CD8-positive, alpha-beta memory T cell (primary cell): ENCODE measurements around the gene ATP6V1F. TPM values are rescaled to one million over a fixed set of nuclear protein-coding genes. Genes with fewer than 3 reads are reported as not detected.

Experiments used
- CTCF ChIA-PET: fragments of 350-600 bp; sonication (Branson Sonifier 250); formaldehyde crosslinking; loops from one replicate; lab custom pipeline; 2021; ENCODE audit warnings: antibody characterized with exemption; lab: Charles Lee
- POLR2A ChIA-PET: fragments of 350-600 bp; sonication (Branson Sonifier 250); formaldehyde crosslinking; loops from one replicate; lab custom pipeline; 2021; ENCODE audit warnings: antibody characterized with exemption; lab: Charles Lee
- DNase-seq, 5 donors: peaks; one replicate each; pipeline versions ENCODE4 v3.0.0 to v3.0.0-alpha.2; 2020 to 2022; ENCODE audit warnings: mixed read lengths in 1 of 5
- H3K27ac ChIP-seq: one replicate; pipeline ENCODE4 v1.7.0; 2013; ENCODE audit warnings: low read depth, mild to moderate bottlenecking, low read length, moderate library complexity
- H3K27me3 ChIP-seq: 2 replicates; pipeline ENCODE4 v1.7.0; 2013; ENCODE audit warnings: low read length, mild to moderate bottlenecking; ENCODE audit not compliant: insufficient read depth, poor library complexity, severe bottlenecking
- H3K36me3 ChIP-seq: 2 replicates; pipeline ENCODE4 v1.7.0; 2013; ENCODE audit warnings: mild to moderate bottlenecking, low read length, moderate library complexity; ENCODE audit not compliant: insufficient read depth
- H3K4me1 ChIP-seq: 2 replicates; pipeline ENCODE4 v1.7.0; 2013; ENCODE audit warnings: mild to moderate bottlenecking, low read length, moderate library complexity; ENCODE audit not compliant: insufficient read depth
- H3K4me3 ChIP-seq: 2 replicates; pipeline ENCODE4 v1.7.0; 2013; ENCODE audit warnings: mild to moderate bottlenecking, low read length
- H3K9me3 ChIP-seq: 2 replicates; pipeline ENCODE4 v1.7.0; 2013; ENCODE audit warnings: mild to moderate bottlenecking, low read length
- H3K27ac Mint-ChIP-seq, 8 donors: one replicate each; pipeline ENCODE4 v1.8.0; 2020 to 2021; ENCODE audit warnings: mixed read lengths in 8 of 8, mild to moderate bottlenecking in 6 of 8, inconsistent platforms in 3 of 8, moderate library complexity in 3 of 8
- H3K27me3 Mint-ChIP-seq, 2 donors: one replicate each; pipeline ENCODE4 v1.8.0; 2020 to 2021; ENCODE audit warnings: mixed read lengths in 2 of 2, mild to moderate bottlenecking in 1 of 2, moderate library complexity in 1 of 2
- H3K36me3 Mint-ChIP-seq, 3 donors: one replicate each; pipeline ENCODE4 v1.8.0; 2020 to 2021; ENCODE audit warnings: mixed read lengths in 3 of 3, inconsistent platforms in 1 of 3, mild to moderate bottlenecking in 1 of 3
- H3K4me1 Mint-ChIP-seq, 3 donors: one replicate each; pipeline ENCODE4 v1.8.0; 2020 to 2021; ENCODE audit warnings: mixed read lengths in 3 of 3, inconsistent platforms in 1 of 3, mild to moderate bottlenecking in 1 of 3
- H3K4me3 Mint-ChIP-seq, 7 donors: one replicate each; pipeline ENCODE4 v1.8.0; 2020 to 2021; ENCODE audit warnings: mixed read lengths in 7 of 7, mild to moderate bottlenecking in 6 of 7, moderate library complexity in 4 of 7, inconsistent platforms in 2 of 7
- H3K9me3 Mint-ChIP-seq, 5 donors: one replicate each; pipeline ENCODE4 v1.8.0; 2020 to 2022; ENCODE audit warnings: mixed read lengths in 5 of 5, mild to moderate bottlenecking in 3 of 5, moderate library complexity in 2 of 5, inconsistent platforms in 1 of 5
- polyA plus RNA-seq: library from polyadenylated mRNA; unstranded; fragments of 300-500 nt; fragmentation: Illumina TruSeq; gene quantifications from one replicate; pipeline ENCODE4 v1.2.3, GENCODE V29; 2021
- total RNA-seq, 2 experiments: library from RNA; stranded (reverse); gene quantifications; one replicate each; pipeline ENCODE4 v1.2.3, GENCODE V29; 2021

ATP6V1F gene
- total and polyA plus RNA-seq, 3 experiments from 2014 or later, result 145 to 295 (median 147) TPM

DNA sequence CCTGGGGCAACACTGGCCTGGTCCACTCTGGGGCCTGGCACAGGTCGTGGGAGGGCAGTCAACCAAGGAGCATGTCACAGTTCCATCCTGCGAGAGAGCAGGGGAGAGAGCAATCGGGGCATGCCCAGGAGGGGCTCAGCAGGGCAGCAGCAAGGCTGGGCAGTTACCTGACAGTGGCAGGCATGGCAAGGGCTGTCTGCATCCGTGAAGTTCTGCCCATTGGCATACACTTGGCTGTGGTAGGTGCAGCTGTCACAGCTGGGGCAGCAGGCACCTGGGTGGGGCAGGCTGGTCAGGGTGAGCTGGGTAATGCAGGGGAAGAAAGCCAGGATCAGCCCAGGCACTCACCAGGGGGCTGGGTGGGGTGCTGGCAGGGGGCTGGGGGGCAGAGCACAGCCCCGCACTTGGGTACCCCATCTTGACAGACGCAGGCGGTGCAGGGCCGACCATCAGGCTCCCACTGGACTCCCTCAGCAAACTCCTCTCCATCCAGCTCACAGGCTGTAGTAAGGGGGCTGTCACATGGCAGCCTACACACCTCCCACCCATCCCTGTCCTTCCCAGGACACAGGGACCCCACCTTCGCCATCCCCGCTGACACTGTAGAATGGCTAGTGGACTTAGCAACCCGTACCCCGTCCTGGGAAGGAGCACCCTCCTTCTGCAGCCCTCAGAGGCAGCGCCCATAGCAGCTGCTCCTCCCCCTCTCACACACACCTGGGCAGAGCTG lies 30.0 kb downstream of the ATP6V1F start:
- Histone ChIP-seq H3K4me3 (no peak overlapping the region), H3K9me3 (no peaks in the 10 kb centered on the region), H3K4me1 (no peaks in the 10 kb centered on the region), H3K27ac (no peak overlapping the region), H3K27me3 (peaks cover 7% of the 10 kb centered on the region), H3K36me3 (no peaks in the 10 kb centered on the region)
- H3K36me3 Mint-ChIP-seq, result peaks cover 0 to 2% (median 0%) of the 10 kb centered on the region in 3 donors
- H3K9me3 Mint-ChIP-seq, result no peaks in the 10 kb centered on the region
- DNase-seq, result peak in 1 of 5 donors; percentile 43
- H3K4me3 Mint-ChIP-seq, result peak overlapping the region in 1 of 7 donors; percentile 44
- H3K4me1 Mint-ChIP-seq, result peaks cover 3 to 4% (median 3%) of the 10 kb centered on the region in 3 donors
- peaks cover 5 to 14% of the 10 kb centered on the region in 2 donors for H3K27me3 Mint-ChIP-seq
- H3K27ac Mint-ChIP-seq, result no peak overlapping the region
- ChIA-PET CTCF (no interaction called here), POLR2A (no interaction called here)

DNA sequence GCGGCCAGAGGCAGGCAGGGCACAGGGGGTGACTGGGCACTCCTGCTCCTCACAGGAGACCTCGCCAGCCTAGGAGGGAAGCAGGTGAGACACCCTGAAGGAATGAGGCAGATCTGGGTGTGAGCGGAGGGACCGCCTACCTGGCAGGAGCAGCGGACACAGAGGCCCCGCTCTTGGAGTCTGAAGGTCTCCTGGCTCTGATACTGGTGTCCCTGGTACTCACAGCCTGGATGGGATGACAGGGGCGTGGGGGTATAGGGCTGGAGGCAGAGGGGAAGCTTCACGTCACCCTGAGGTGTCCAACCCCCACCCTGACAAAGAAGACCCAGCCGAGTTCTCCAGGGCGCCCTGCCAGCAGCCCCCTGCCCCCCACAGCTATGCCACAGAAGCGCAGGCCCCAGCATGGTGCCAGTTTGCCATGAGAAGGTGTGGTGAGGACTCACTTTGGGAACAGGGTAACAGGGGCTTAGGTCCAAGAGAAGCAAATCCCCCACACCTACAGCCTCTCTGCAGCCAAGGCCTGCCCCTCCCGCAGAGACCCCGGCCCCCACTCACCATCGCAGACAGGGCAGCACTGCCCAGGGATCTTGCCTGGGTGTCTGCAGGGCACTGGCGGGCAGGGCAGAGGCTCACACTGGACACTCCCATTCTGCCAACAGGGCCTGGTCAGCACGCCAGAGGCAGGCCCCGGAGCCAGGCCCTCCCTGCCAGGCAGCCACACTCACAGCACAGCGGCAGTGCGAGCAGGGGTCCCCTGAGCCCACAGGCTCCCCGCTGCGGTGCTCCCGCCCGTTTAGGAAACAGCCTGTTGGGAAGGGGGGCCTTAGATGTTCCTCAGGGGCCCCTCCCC lies 30.8 kb downstream of the ATP6V1F start:
- Histone ChIP-seq H3K9me3 (no peaks in the 10 kb centered on the region), H3K36me3 (no peaks in the 10 kb centered on the region), H3K27me3 (peaks cover under 1% of the 10 kb centered on the region), H3K4me3 (no peak overlapping the region), H3K27ac (no peak overlapping the region), H3K4me1 (no peaks in the 10 kb centered on the region)
- peaks cover 0 to 2% (median 0%) of the 10 kb centered on the region in 3 donors for H3K36me3 Mint-ChIP-seq
- H3K4me3 Mint-ChIP-seq, result peak overlapping the region in 1 of 7 donors; percentile 44
- peaks cover 3 to 4% (median 3%) of the 10 kb centered on the region in 3 donors for H3K4me1 Mint-ChIP-seq
- ChIA-PET POLR2A (no interaction called here), CTCF (no interaction called here)
- peaks cover 5 to 14% of the 10 kb centered on the region in 2 donors for H3K27me3 Mint-ChIP-seq
- H3K9me3 Mint-ChIP-seq, result peaks cover 0 to 2% (median under 1%) of the 10 kb centered on the region in 5 donors
- DNase-seq, result peak in 1 of 5 donors; percentile 33
- no peak overlapping the region for H3K27ac Mint-ChIP-seq

DNA sequence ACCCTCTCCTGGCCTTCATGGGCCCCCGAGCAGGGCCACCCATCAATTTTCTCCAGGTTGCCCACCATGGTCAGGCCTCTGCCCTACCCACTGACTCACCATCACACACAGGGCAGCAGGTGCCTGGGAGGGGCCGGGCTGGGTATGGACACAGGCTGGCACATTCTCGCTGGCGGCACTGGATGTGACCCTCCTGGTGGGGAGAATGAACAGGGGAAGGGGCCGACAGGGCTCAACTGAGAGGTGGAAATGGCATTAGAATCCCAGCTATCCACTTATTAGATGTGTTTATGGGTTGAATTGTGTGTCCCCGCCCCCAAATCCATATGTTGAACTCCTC lies 31.4 kb downstream of the ATP6V1F start:
- ChIA-PET CTCF (no interaction called here), POLR2A (no interaction called here)
- Histone ChIP-seq H3K4me3 (no peak overlapping the region), H3K27me3 (no peaks in the 10 kb centered on the region), H3K9me3 (no peaks in the 10 kb centered on the region), H3K36me3 (no peaks in the 10 kb centered on the region), H3K27ac (no peak overlapping the region), H3K4me1 (no peaks in the 10 kb centered on the region)
- Mint-ChIP-seq H3K36me3 (peaks cover 0 to 2% (median 0%) of the 10 kb centered on the region in 3 donors), H3K9me3 (peaks cover 0 to 2% (median 2%) of the 10 kb centered on the region in 5 donors), H3K4me1 (peaks cover 3 to 4% (median 3%) of the 10 kb centered on the region in 3 donors), H3K27ac (no peak overlapping the region), H3K4me3 (no peak overlapping the region), H3K27me3 (peaks cover 5 to 14% of the 10 kb centered on the region in 2 donors)
- DNase-seq, result peak in 1 of 5 donors; percentile 26

DNA sequence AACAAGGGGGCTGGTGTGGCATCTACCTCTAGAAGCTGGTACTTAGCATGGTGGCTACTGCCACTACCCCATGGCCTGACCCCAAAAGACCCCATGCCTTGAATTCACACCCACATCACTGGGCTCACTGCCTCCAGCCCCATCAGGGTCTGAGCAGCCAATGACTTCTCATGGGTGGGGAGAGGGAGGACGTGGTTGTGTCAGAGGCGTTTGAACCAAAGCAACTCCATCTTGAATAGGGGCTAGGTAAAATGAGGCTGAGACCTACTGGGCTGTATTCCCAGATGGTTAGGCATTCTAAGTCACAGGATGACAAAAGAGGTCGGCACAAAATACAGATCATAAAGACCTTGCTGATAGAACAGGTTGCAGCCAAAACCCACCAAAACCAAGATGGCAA lies 32.7 kb downstream of the ATP6V1F start:
- no peak overlapping the region for H3K4me3 ChIP-seq
- Mint-ChIP-seq H3K4me3 (no peak overlapping the region), H3K9me3 (peaks cover 0 to 2% (median 2%) of the 10 kb centered on the region in 5 donors), H3K27me3 (peaks cover 0 to 4% of the 10 kb centered on the region in 2 donors), H3K4me1 (peaks cover 0 to 3% (median 0%) of the 10 kb centered on the region in 3 donors), H3K27ac (peak overlapping the region in 1 of 8 donors; percentile 32), H3K36me3 (peaks cover 0 to 2% (median 0%) of the 10 kb centered on the region in 3 donors)
- no peaks in the 10 kb centered on the region for H3K4me1 ChIP-seq
- DNase-seq, result peak in 1 of 5 donors; percentile 7
- ChIA-PET CTCF (no interaction called here), POLR2A (no interaction called here)
- no peaks in the 10 kb centered on the region for H3K9me3 ChIP-seq
- H3K27me3 ChIP-seq, result no peaks in the 10 kb centered on the region
- H3K27ac ChIP-seq, result no peak overlapping the region
- H3K36me3 ChIP-seq, result no peaks in the 10 kb centered on the region

DNA sequence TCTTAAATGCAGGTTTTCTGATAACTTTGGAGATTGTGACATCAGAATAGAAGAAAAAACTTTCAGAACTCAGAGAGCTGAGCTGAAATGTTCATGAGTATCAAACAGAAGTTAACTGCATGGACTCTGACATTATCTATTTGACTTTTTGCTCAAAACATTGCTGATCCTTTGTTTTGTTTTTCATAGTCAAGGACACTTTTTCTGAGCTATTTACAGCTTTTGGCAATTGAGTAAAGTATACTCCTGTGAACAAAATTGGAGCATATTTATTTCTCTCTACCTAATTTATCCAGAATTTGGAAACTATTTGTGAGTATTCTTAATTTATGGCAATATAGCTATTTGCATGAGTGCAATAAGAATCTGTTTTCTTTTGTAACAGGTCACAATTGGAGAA lies 36.7 kb downstream of the ATP6V1F start:
- Mint-ChIP-seq H3K4me1 (no peaks in the 10 kb centered on the region), H3K9me3 (peaks cover 0 to 2% (median 2%) of the 10 kb centered on the region in 5 donors), H3K27ac (no peak overlapping the region), H3K36me3 (peaks cover 0 to 2% (median 0%) of the 10 kb centered on the region in 3 donors), H3K4me3 (no peak overlapping the region), H3K27me3 (peaks cover 0 to 13% of the 10 kb centered on the region in 2 donors)
- H3K4me1 ChIP-seq, result no peaks in the 10 kb centered on the region
- no peak for DNase-seq
- H3K27me3 ChIP-seq, result no peaks in the 10 kb centered on the region
- no peak overlapping the region for H3K27ac ChIP-seq
- ChIA-PET POLR2A (no interaction called here), CTCF (no interaction called here)
- no peak overlapping the region for H3K4me3 ChIP-seq
- H3K36me3 ChIP-seq, result no peaks in the 10 kb centered on the region
- H3K9me3 ChIP-seq, result no peaks in the 10 kb centered on the region

DNA sequence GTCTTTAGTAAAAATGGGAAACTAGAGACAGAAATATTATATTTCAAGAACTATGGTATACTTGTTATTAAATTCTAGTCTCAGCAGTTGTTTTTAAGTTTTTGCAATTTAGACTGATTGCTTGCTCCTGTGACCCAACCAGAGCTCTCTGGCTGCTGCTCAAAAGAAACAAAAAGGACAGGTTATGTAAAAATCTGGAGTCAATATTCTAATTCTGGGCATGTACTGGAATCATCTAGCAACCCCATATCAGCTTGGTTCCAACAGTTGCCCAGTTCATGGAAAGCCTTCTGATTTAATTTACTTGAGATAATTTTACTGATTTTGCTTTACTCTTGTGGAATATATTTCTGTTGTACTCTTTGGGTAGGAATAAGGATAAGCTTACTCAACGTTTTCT lies 37.6 kb downstream of the ATP6V1F start:
- CTCF ChIA-PET, result interaction anchor here (1.3 kb wide), 1 partner anchor 191 kb away, joined by 4 read pairs; no protein-coding TSS in a partner anchor
- Mint-ChIP-seq H3K4me1 (no peaks in the 10 kb centered on the region), H3K36me3 (peaks cover 0 to 2% (median 0%) of the 10 kb centered on the region in 3 donors)

DNA sequence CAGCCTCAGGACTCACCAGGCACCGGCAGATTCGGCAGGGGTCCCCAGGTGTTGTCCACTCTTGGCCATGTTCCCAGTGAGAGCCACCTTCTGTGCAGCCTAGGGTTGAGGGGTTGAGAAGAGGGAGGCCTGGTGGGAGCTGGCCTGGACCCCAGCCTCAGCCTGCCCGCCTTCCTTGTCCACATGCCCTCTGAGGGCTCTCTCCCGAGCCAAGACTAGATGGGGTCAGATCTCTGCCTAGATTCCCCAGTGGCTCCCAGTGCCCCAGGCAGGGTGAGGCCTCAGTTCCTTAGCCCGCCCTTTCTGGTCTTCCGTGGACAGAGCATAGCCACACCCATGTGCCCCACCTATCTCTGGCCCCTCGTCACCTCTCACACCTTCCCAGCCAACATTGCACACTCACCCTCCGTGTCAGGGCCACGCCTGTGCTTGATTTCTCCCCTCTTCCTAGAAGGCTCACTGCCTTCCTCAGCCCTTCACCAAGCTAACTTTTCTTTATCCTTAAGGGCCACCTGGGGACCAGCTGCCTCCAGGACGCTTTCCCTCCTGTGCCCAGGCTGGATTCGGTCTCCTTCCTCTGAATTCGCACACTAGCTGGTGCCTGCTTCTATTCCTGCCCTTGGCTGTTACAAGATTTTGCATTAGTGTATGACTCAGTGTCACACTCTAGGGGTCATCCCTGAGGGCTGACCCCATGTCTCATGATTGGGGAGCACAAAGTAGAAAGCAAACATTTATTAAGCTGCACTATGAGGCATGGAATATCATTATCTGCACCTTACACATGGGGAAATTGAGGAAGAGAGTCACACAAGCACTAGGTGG lies 40.3 kb downstream of the ATP6V1F start:
- H3K9me3 Mint-ChIP-seq, result peaks cover 0 to 2% (median 2%) of the 10 kb centered on the region in 5 donors
- Histone ChIP-seq H3K9me3 (no peaks in the 10 kb centered on the region), H3K27ac (no peak overlapping the region), H3K27me3 (no peaks in the 10 kb centered on the region), H3K4me3 (no peak overlapping the region), H3K36me3 (no peaks in the 10 kb centered on the region), H3K4me1 (no peaks in the 10 kb centered on the region)
- CTCF ChIA-PET, result interaction anchor here (1.1 to 2.9 kb wide), 4 partner anchors 17 to 189 kb away, joined by 3 to 17 read pairs (median 3); no protein-coding TSS in a partner anchor
- DNase-seq, result no peak
- no peaks in the 10 kb centered on the region for H3K36me3 Mint-ChIP-seq
- POLR2A ChIA-PET, result no interaction called here
- H3K27ac Mint-ChIP-seq, result no peak overlapping the region
- no peak overlapping the region for H3K4me3 Mint-ChIP-seq
- no peaks in the 10 kb centered on the region for H3K4me1 Mint-ChIP-seq
- peaks cover 7 to 33% of the 10 kb centered on the region in 2 donors for H3K27me3 Mint-ChIP-seq

More for the DNA sequence above, 37.6 kb downstream of the ATP6V1F start:
- no peak overlapping the region for H3K27ac Mint-ChIP-seq
- H3K9me3 Mint-ChIP-seq, result peaks cover 0 to 2% (median 2%) of the 10 kb centered on the region in 5 donors
- H3K27me3 Mint-ChIP-seq, result peaks cover 3 to 18% of the 10 kb centered on the region in 2 donors
- Histone ChIP-seq H3K27me3 (no peaks in the 10 kb centered on the region), H3K4me1 (no peaks in the 10 kb centered on the region), H3K9me3 (no peaks in the 10 kb centered on the region), H3K36me3 (no peaks in the 10 kb centered on the region), H3K27ac (no peak overlapping the region), H3K4me3 (no peak overlapping the region)
- no peak for DNase-seq
- POLR2A ChIA-PET, result no interaction called here
- no peak overlapping the region for H3K4me3 Mint-ChIP-seq
